ENCODE results near the gene DBF4B.

- TF ChIP-seq GATA2 (IDR thresholded peaks at IDR 0.05; ENCODE audit: low read depth, low read length) (no peak), GATA3 (IDR thresholded peaks at IDR 0.05; ENCODE audit: low read depth, low read length) (no peak)
Measured at GRCh38 chr17:44749980-44750318, 41.5 kb downstream of the DBF4B start.

Data from SH-SY5Y (cell line).